ENCODE data around the gene ZNF497. TPM values are rescaled to one million over a fixed set of nuclear protein-coding genes. Genes with fewer than 3 reads are reported as not detected.

Gene ZNF497
- total RNA-seq, 1 experiment from 2014 or later = 1.7 TPM

DNA sequence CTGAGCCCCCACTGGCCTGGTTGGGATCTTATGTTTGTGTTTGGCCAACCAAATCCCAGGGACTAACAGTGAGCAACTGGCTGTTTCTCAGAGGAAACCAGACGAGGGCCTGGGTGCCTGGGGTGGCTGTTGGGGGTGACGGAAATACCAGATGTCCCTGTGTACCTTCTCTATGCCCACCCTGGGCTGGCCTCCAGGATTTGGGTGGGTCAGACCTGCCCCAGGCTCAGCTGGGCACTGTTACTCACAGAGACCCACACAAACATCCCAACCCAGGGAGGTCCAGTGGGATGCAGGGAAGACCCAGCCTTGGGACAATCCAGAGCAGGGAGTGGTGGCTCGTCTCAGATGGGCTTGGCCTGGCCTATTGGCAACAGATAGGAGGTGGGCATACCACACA lies 26.9 kb downstream of the ZNF497 start (continued):
- TF ChIP-seq, protein P1, sequence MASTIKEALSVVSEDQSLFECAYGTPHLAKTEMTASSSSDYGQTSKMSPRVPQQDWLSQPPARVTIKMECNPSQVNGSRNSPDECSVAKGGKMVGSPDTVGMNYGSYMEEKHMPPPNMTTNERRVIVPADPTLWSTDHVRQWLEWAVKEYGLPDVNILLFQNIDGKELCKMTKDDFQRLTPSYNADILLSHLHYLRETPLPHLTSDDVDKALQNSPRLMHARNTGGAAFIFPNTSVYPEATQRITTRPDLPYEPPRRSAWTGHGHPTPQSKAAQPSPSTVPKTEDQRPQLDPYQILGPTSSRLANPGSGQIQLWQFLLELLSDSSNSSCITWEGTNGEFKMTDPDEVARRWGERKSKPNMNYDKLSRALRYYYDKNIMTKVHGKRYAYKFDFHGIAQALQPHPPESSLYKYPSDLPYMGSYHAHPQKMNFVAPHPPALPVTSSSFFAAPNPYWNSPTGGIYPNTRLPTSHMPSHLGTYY (CRISPR knock-in tag; IDR thresholded peaks at IDR 0.05) = no peak
- TF ChIP-seq, protein P2, sequence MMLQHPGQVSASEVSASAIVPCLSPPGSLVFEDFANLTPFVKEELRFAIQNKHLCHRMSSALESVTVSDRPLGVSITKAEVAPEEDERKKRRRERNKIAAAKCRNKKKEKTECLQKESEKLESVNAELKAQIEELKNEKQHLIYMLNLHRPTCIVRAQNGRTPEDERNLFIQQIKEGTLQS (CRISPR knock-in tag; conservative IDR thresholded peaks at IDR 0.05) = no peak
- TF ChIP-seq ZNF425 (CRISPR knock-in tag; conservative IDR thresholded peaks at IDR 0.05) = no peak

- Mint-ChIP-seq H3K27me3 (ENCODE audit: low read depth) (no peaks in the 10 kb centered on the region), H3K9me3 (peaks cover 3% of the 10 kb centered on the region; the same call in 1 of the 2 replicates), H3K27ac (no peak overlapping the region), H3K4me1 (no peaks in the 10 kb centered on the region), H3K36me3 (peaks cover 21% of the 10 kb centered on the region), H3K4me3 (no peak overlapping the region)
- no peak for TF ChIP-seq IRF2 (CRISPR knock-in tag; IDR thresholded peaks at IDR 0.05; ENCODE audit: borderline replicate concordance, low read depth)
- no peak for DNase-seq (ENCODE audit: low spot score)
- ChIA-PET CTCF (no interaction called here), POLR2A (no interaction called here)
- ATAC-seq = no peak
Observed at GRCh38 chr19:58334691-58335249, 27.8 kb downstream of the ZNF497 start.

- Mint-ChIP-seq H3K4me3 (no peak overlapping the region), H3K9me3 (no peaks in the 10 kb centered on the region), H3K36me3 (peaks cover 7% of the 10 kb centered on the region), H3K27me3 (ENCODE audit: low read depth) (no peaks in the 10 kb centered on the region), H3K4me1 (peaks cover 4% of the 10 kb centered on the region; the same call in 1 of the 2 replicates), H3K27ac (no peak overlapping the region)
- ATAC-seq = no peak
- DNase-seq (ENCODE audit: low spot score) = no peak
- ChIA-PET POLR2A (no interaction called here), CTCF (interaction anchor here (1.3 kb wide), 1 partner anchor 15 kb away, joined by 3 read pairs; no protein-coding TSS in a partner anchor)
- TF ChIP-seq ZNF281 (CRISPR knock-in tag; IDR thresholded peaks at IDR 0.05) (no peak), ZMAT4 (CRISPR knock-in tag; IDR thresholded peaks at IDR 0.05) (no peak), ATF1 (CRISPR knock-in tag; IDR thresholded peaks at IDR 0.05) (no peak), MYBL2 (CRISPR knock-in tag; IDR thresholded peaks at IDR 0.05) (no peak), E2F1 (CRISPR knock-in tag; IDR thresholded peaks at IDR 0.05) (no peak), GRHL2 (CRISPR knock-in tag; IDR thresholded peaks at IDR 0.05; ENCODE audit: insufficient replicate concordance, severe bottlenecking) (no peak), ZNF317 (CRISPR knock-in tag; IDR thresholded peaks at IDR 0.05; ENCODE audit: borderline replicate concordance, low read depth) (no peak)
- TF ChIP-seq, protein P3, sequence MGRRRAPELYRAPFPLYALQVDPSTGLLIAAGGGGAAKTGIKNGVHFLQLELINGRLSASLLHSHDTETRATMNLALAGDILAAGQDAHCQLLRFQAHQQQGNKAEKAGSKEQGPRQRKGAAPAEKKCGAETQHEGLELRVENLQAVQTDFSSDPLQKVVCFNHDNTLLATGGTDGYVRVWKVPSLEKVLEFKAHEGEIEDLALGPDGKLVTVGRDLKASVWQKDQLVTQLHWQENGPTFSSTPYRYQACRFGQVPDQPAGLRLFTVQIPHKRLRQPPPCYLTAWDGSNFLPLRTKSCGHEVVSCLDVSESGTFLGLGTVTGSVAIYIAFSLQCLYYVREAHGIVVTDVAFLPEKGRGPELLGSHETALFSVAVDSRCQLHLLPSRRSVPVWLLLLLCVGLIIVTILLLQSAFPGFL (CRISPR knock-in tag; IDR thresholded peaks at IDR 0.05; ENCODE audit: borderline replicate concordance) = no peak
- TF ChIP-seq, protein P4, sequence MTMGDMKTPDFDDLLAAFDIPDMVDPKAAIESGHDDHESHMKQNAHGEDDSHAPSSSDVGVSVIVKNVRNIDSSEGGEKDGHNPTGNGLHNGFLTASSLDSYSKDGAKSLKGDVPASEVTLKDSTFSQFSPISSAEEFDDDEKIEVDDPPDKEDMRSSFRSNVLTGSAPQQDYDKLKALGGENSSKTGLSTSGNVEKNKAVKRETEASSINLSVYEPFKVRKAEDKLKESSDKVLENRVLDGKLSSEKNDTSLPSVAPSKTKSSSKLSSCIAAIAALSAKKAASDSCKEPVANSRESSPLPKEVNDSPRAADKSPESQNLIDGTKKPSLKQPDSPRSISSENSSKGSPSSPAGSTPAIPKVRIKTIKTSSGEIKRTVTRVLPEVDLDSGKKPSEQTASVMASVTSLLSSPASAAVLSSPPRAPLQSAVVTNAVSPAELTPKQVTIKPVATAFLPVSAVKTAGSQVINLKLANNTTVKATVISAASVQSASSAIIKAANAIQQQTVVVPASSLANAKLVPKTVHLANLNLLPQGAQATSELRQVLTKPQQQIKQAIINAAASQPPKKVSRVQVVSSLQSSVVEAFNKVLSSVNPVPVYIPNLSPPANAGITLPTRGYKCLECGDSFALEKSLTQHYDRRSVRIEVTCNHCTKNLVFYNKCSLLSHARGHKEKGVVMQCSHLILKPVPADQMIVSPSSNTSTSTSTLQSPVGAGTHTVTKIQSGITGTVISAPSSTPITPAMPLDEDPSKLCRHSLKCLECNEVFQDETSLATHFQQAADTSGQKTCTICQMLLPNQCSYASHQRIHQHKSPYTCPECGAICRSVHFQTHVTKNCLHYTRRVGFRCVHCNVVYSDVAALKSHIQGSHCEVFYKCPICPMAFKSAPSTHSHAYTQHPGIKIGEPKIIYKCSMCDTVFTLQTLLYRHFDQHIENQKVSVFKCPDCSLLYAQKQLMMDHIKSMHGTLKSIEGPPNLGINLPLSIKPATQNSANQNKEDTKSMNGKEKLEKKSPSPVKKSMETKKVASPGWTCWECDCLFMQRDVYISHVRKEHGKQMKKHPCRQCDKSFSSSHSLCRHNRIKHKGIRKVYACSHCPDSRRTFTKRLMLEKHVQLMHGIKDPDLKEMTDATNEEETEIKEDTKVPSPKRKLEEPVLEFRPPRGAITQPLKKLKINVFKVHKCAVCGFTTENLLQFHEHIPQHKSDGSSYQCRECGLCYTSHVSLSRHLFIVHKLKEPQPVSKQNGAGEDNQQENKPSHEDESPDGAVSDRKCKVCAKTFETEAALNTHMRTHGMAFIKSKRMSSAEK (CRISPR knock-in tag; IDR thresholded peaks at IDR 0.05; ENCODE audit: borderline replicate concordance) = no peak
- TF ChIP-seq, protein P1 (CRISPR knock-in tag; IDR thresholded peaks at IDR 0.05) = no peak
Observed at GRCh38 chr19:58332697-58333096, 29.9 kb downstream of the ZNF497 start.
